Measurements from ENCODE around the gene ADAM11. TPM values are rescaled to one million over a fixed set of nuclear protein-coding genes. Genes with fewer than 3 reads are reported as not detected.

ADAM11 gene
- total RNA-seq, 4 donors from 2014 or later, result under 0.01 to 0.98 (median 0.64) TPM

DNA sequence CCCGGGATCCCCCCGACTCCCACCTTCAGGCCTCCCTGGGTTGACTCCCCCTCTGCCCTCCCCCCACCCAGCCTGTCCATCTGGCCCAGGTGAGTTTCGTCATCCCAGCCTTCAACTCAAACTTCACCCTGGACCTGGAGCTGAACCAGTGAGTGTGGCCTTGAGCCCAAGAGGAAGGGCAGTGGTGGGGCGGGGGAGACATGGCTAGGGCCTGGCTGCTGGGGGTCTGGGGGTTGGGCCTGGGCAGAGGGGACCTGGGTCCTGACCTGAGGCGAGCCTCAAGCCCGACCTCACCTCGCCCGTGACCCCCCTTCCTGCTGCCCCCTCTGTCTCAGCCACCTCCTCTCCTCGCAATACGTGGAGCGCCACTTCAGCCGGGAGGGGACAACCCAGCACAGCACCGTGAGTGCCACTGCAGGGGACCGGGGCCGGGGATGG, 10.9 kb downstream of the ADAM11 start:
- DNase-seq (ENCODE audit: extremely low spot score), result no peak
- TF ChIP-seq EP300 (IDR thresholded peaks at IDR 0.05) (no peak), POLR2AphosphoS5 (IDR thresholded peaks at IDR 0.05) (no peak), POLR2A (IDR thresholded peaks at IDR 0.05; ENCODE audit: low read depth) (no peak)
- peaks cover 0 to 4% (median 2%) of the 10 kb centered on the region in 4 donors for H3K4me1 ChIP-seq
- intact Hi-C loops (cut with DNase I), result no loop called here
- H3K27ac ChIP-seq (replicated peaks in 1 of 4), result no peak overlapping the region
- peaks cover 0 to 50% (median 9%) of the 10 kb centered on the region in 4 donors for H3K27me3 ChIP-seq
- 86% methylated on average over 10 of the region's 15 CpGs for WGBS
- H3K4me3 ChIP-seq, result no peak overlapping the region
- no peaks in the 10 kb centered on the region for H3K9me3 ChIP-seq
- no peaks in the 10 kb centered on the region for H3K36me3 ChIP-seq

GRCh38 chr17:44770166-44770925, 11.6 kb downstream of the ADAM11 start:
- Histone ChIP-seq H3K9me3 (no peaks in the 10 kb centered on the region), H3K27me3 (peaks cover 0 to 44% (median 9%) of the 10 kb centered on the region in 4 donors), H3K4me3 (no peak overlapping the region), H3K4me1 (peaks cover 5 to 10% (median 9%) of the 10 kb centered on the region in 4 donors), H3K36me3 (no peaks in the 10 kb centered on the region), H3K27ac (replicated peaks in 1 of 4) (no peak overlapping the region)
- 85% methylated on average over 6 of the region's 11 CpGs for WGBS
- DNase-seq (ENCODE audit: extremely low spot score), result no peak
- TF ChIP-seq CTCF (IDR thresholded peaks at IDR 0.05) (no peak), EP300 (IDR thresholded peaks at IDR 0.05) (no peak), POLR2AphosphoS5 (IDR thresholded peaks at IDR 0.05) (no peak), POLR2A (IDR thresholded peaks at IDR 0.05; ENCODE audit: low read depth) (no peak)
- intact Hi-C loops (cut with DNase I), result no loop called here

DNA sequence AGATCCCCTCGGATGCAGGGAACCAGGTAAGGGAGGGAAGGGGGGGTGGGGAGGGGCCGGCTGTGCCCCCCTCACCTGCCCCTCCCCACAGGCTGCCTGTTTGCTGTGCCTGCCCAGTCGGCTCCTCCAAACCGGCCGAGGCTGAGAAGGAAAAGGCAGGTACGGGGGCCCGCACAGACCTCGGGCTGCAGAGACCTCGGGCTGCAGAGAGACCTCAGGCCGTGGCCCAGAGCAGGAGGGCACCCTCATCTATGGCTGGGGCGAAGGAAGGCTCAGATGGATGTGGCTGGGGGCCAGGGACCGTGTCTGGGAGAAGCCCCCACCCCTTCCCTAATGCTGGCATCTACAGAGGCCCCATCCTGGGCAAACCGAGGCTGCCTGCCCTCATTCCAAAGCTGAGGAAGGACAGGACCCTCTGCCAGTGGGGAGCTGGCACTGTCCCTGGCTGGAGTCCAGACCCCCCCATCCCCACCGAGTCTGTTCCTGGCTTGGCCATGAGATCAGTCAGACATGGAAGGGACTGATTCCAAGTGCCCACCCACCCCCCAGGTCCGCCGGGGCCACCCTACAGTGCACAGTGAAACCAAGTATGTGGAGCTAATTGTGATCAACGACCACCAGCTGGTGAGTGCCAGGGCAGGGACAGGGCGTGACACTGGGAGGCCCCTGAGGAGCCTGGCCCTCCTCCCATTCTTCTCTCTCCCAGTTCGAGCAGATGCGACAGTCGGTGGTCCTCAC, 13.7 kb downstream of the ADAM11 start:
- WGBS, result 51% methylated on average over 6 of the region's 21 CpGs
- Histone ChIP-seq H3K4me3 (no peak overlapping the region), H3K36me3 (no peaks in the 10 kb centered on the region), H3K9me3 (no peaks in the 10 kb centered on the region), H3K4me1 (peaks cover 12 to 24% (median 19%) of the 10 kb centered on the region in 4 donors), H3K27me3 (peaks cover 0 to 44% (median 9%) of the 10 kb centered on the region in 4 donors), H3K27ac (replicated peaks in 1 of 4) (no peak overlapping the region)
- TF ChIP-seq POLR2A (IDR thresholded peaks at IDR 0.05; ENCODE audit: low read depth) (no peak), CTCF (IDR thresholded peaks at IDR 0.05) (no peak), POLR2AphosphoS5 (IDR thresholded peaks at IDR 0.05) (no peak), EP300 (IDR thresholded peaks at IDR 0.05) (no peak)
- no peak for DNase-seq (ENCODE audit: extremely low spot score)
- intact Hi-C loops (cut with DNase I), result no loop called here

DNA sequence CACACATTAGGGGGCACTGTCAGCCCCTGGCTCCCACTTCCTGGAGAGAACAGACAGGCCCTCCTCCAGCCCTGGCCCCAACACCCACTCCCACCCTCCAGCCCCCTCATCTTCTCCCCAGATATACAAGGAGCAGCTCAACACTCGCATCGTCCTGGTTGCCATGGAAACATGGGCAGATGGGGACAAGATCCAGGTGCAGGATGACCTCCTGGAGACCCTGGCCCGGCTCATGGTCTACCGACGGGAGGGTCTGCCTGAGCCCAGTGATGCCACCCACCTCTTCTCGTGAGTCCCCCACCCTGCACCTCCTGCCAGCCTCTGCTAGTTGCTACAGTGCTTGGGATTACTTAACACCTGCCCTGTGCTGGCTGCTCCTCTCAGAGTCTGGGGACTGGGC, 14.4 kb downstream of the ADAM11 start:
- TF ChIP-seq POLR2A (IDR thresholded peaks at IDR 0.05; ENCODE audit: low read depth) (no peak), EP300 (IDR thresholded peaks at IDR 0.05) (no peak), CTCF (IDR thresholded peaks at IDR 0.05) (no peak), POLR2AphosphoS5 (IDR thresholded peaks at IDR 0.05) (no peak)
- intact Hi-C loops (cut with DNase I), result no loop called here
- peaks cover 12 to 24% (median 19%) of the 10 kb centered on the region in 4 donors for H3K4me1 ChIP-seq
- 50% methylated on average over 6 of the region's 6 CpGs for WGBS
- peaks cover 0 to 44% (median 9%) of the 10 kb centered on the region in 4 donors for H3K27me3 ChIP-seq
- no peaks in the 10 kb centered on the region for H3K36me3 ChIP-seq
- DNase-seq (ENCODE audit: extremely low spot score), result no peak
- no peak overlapping the region for H3K4me3 ChIP-seq
- H3K9me3 ChIP-seq, result no peaks in the 10 kb centered on the region
- no peak overlapping the region for H3K27ac ChIP-seq (replicated peaks in 1 of 4)

Data from esophagus muscularis mucosa (tissue), 4 donors.